Loucy (cell line): ENCODE measurements around the gene TBC1D8B.
A peak's percentile ranks its signal among the peaks of the same experiment; 100 is the strongest.

ENCODE experiments used
- H2AFZ ChIP-seq: fragments of 200-600 bp; sonication (generic); 2 replicates; pipeline ENCODE4 v1.6.0; 2016; ENCODE audit warnings: antibody characterized with exemption, mild to moderate bottlenecking, low read length, moderate library complexity
- H3F3A ChIP-seq: fragments of 200-600 bp; 2 replicates; pipeline ENCODE4 v1.6.0; 2016; ENCODE audit warnings: antibody characterized with exemption, low read depth, mild to moderate bottlenecking
- H3K27me3 ChIP-seq: fragments of 200-600 bp; sonication (generic); 2 replicates; pipeline ENCODE4 v1.6.1; 2014; ENCODE audit warnings: low read length, mild to moderate bottlenecking; ENCODE audit not compliant: insufficient read depth, poor library complexity, severe bottlenecking
- H3K36me3 ChIP-seq: fragments of 200-600 bp; sonication (generic); 2 replicates; pipeline ENCODE4 v1.6.1; 2016; ENCODE audit warnings: low read length; ENCODE audit not compliant: insufficient read depth
- H3K4me1 ChIP-seq: fragments of 200-600 bp; sonication (generic); 2 replicates; pipeline ENCODE4 v1.5.1; 2014; ENCODE audit warnings: low read length, mild to moderate bottlenecking; ENCODE audit not compliant: insufficient read depth, poor library complexity, severe bottlenecking
- H3K4me2 ChIP-seq: fragments of 200-600 bp; sonication (generic); 2 replicates; pipeline ENCODE4 v1.6.0; 2014; ENCODE audit warnings: antibody characterized with exemption, low read length, low read depth, mild to moderate bottlenecking; ENCODE audit not compliant: poor library complexity, severe bottlenecking
- H3K4me3 ChIP-seq: fragments of 200-600 bp; sonication (generic); 2 replicates; pipeline ENCODE4 v1.5.1; 2014; ENCODE audit warnings: low read length, mild to moderate bottlenecking, mixed read lengths; ENCODE audit not compliant: poor library complexity, severe bottlenecking
- H3K79me2 ChIP-seq: fragments of 200-600 bp; sonication (generic); 2 replicates; pipeline ENCODE4 v1.6.1; 2014; ENCODE audit warnings: low read length; ENCODE audit not compliant: insufficient read depth
- H3K9ac ChIP-seq: fragments of 200-600 bp; sonication (generic); 2 replicates; pipeline ENCODE4 v1.6.0; 2014; ENCODE audit warnings: mild to moderate bottlenecking, low read depth, low read length, moderate library complexity; ENCODE audit not compliant: poor library complexity, severe bottlenecking
- H3K9me2 ChIP-seq: fragments of 200-600 bp; sonication (generic); replicated peaks from 2 replicates; pipeline ENCODE4 v1.6.1; 2016; ENCODE audit warnings: low read depth, low read length, mixed read lengths
- H3K9me3 ChIP-seq: fragments of 200-600 bp; sonication (generic); 2 replicates; pipeline ENCODE4 v1.6.1; 2014; ENCODE audit warnings: mild to moderate bottlenecking, antibody characterized with exemption, low read length, low read depth; ENCODE audit not compliant: insufficient read depth
- H4K20me1 ChIP-seq: fragments of 200-600 bp; sonication (generic); 2 replicates; pipeline ENCODE4 v1.6.0; 2014; ENCODE audit warnings: antibody characterized with exemption, low read length, mild to moderate bottlenecking; ENCODE audit not compliant: insufficient read depth, poor library complexity, severe bottlenecking
- CTCF ChIP-seq: fragments of 200-600 bp; sonication (generic); conservative IDR thresholded peaks from 2 replicates; pipeline ENCODE4 v1.5.1; 2014; ENCODE audit warnings: mild to moderate bottlenecking, antibody characterized with exemption, low read length
- EZH2phosphoT487 ChIP-seq: fragments of 200-600 bp; IDR thresholded peaks from 2 replicates; pipeline ENCODE4 v1.6.1; 2018; ENCODE audit warnings: antibody characterized with exemption, mild to moderate bottlenecking, moderate library complexity, borderline replicate concordance

The TBC1D8B gene

DNA sequence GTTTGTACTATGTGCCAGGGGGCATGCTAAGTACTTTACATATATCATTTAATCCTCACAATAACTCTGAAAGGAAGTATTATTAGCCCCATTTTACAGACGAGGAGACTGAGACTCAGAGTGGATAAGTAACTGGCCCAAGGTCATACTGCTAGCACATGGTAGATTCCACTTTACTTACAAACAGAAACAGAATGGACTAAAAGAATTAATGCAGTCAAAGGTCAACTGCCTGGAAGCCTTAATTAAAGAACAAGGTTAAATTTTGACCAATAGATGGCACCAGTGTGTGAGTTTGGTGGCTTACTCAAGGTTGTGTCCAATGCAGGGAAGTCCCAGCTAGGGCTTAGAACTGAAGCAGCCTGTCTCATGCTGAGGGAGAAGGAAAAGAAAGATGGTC is 96.0 kb downstream of the TBC1D8B start:
- H3K9ac ChIP-seq = no peak overlapping the region
- TF ChIP-seq EZH2phosphoT487 = no peak
- TF ChIP-seq CTCF = peak; percentile 59
- no peaks in the 10 kb centered on the region for H4K20me1 ChIP-seq
- H3K4me1 ChIP-seq = peaks cover 5% of the 10 kb centered on the region
- no peak overlapping the region for H3K4me3 ChIP-seq
- H3F3A ChIP-seq = no peaks in the 10 kb centered on the region
- no peaks in the 10 kb centered on the region for H3K36me3 ChIP-seq
- H3K27me3 ChIP-seq = no peaks in the 10 kb centered on the region
- H3K9me3 ChIP-seq = no peaks in the 10 kb centered on the region
- peak overlapping the region; percentile 73 for H2AFZ ChIP-seq
- no peak overlapping the region for H3K4me2 ChIP-seq
- no peaks in the 10 kb centered on the region for H3K79me2 ChIP-seq
- no peaks in the 10 kb centered on the region for H3K9me2 ChIP-seq

DNA sequence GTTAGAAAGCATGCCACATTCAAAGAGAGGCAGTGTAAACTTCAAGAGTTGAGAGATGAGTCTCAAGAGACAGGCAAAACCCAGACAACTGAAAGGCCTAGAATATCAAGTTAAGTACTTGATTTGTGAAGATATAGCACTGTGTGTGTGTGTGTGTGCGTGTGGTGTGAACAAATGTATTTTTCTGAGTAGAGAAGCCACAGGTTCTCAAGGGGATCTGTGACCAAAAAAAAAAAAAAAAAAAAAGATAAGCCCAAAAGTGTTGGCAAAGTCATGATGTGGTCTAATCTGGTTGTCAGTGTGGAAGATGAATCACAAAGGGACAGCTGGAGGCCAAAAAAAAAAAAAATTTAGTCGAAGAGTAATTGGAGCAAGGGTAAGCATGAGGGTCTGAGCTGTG is 96.8 kb downstream of the TBC1D8B start:
- Histone ChIP-seq H3K36me3 (no peaks in the 10 kb centered on the region), H3F3A (no peaks in the 10 kb centered on the region), H2AFZ (no peak overlapping the region), H3K9ac (no peak overlapping the region), H3K4me3 (no peak overlapping the region), H3K9me2 (no peaks in the 10 kb centered on the region), H3K4me1 (peaks cover 9% of the 10 kb centered on the region), H3K9me3 (no peaks in the 10 kb centered on the region), H4K20me1 (no peaks in the 10 kb centered on the region), H3K27me3 (no peaks in the 10 kb centered on the region), H3K79me2 (no peaks in the 10 kb centered on the region), H3K4me2 (no peak overlapping the region)
- TF ChIP-seq EZH2phosphoT487 (no peak), CTCF (no peak)

DNA sequence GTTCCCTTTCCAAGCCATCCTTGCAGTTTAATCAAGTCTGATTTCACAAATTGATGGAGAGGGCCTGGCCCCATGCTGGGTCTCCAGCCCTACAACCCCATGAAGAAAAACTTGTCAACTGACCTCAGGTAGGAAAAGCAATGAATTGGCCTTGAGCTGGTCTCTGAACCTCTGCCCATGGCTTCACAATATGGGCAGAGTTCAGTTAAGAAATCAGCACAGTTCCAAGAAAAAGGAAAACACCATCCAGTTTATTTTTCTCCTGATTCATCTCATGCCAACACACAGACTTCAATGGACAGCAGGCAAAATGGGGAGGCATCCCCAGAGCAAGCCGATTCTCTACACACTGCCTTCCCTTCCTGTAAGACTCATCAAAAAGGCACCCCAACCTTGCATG is 97.4 kb downstream of the TBC1D8B start:
- Histone ChIP-seq H3K9me2 (no peaks in the 10 kb centered on the region), H3K4me2 (no peak overlapping the region), H3K9ac (no peak overlapping the region), H3K27me3 (no peaks in the 10 kb centered on the region), H2AFZ (no peak overlapping the region), H3K4me3 (no peak overlapping the region), H3K36me3 (no peaks in the 10 kb centered on the region), H3K79me2 (no peaks in the 10 kb centered on the region), H4K20me1 (no peaks in the 10 kb centered on the region), H3K9me3 (no peaks in the 10 kb centered on the region), H3F3A (no peaks in the 10 kb centered on the region), H3K4me1 (peaks cover 9% of the 10 kb centered on the region)
- TF ChIP-seq CTCF (no peak), EZH2phosphoT487 (no peak)
